ENCODE results near the gene USF3.
"Not testable (repeated sequence)": the region's sequence is repeated elsewhere in the genome, so short reads cannot be mapped to it uniquely, and the experiment has no call there.

The USF3 gene

DNA sequence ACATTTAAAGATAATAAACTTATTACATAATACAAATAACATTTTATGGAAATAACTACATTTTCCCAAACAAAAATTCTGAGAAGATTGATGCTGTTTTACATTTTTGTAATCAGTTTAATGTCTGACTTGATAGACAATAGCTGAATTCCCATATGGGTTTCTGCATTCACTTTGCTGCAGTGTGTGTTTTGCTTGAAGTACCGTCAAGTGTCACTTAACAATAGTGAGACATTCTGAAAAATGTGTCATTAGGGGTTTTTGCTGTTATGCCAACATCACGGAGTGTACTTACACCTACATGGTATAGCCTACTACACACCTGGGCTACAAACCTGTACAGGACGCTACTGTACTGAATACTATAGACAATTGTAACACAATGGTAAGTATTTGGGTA is 57.5 kb downstream of the USF3 start:
- Histone ChIP-seq H3K36me3 (ENCODE audit: control insufficient read depth, insufficient read depth, low read length) (no peaks in the 10 kb centered on the region), H3K27me3 (ENCODE audit: control insufficient read depth, insufficient read depth, low read length) (no peaks in the 10 kb centered on the region), H3K4me3 (ENCODE audit: low read length) (no peak overlapping the region), H3K9ac (ENCODE audit: low read length) (no peak overlapping the region), H3K9me3 (ENCODE audit: control insufficient read depth, low read length) (no peaks in the 10 kb centered on the region), H3K4me1 (ENCODE audit: control insufficient read depth, insufficient read depth, low read length) (no peaks in the 10 kb centered on the region)

DNA sequence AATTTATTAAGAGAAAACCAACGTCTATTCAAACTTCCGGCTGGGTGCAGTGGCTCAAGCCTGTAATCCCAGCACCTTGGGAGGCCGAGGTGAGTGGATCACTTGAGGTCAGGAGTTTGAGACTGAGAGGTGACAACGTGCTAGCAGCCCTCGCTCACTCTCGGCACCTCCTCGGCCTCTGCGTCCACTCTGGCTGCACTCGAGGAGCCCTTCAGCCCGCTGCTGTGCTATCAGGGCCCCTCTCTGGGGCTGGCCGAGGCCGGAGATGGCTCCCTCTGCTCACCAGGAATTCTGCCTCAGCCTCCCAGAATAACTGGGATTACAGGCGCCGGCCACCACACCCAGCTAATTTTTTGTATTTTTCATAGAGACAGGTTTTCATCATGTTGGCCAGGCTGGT is 58.7 kb downstream of the USF3 start:
- H3K36me3 ChIP-seq (ENCODE audit: control insufficient read depth, insufficient read depth, low read length), result no peaks in the 10 kb centered on the region

DNA sequence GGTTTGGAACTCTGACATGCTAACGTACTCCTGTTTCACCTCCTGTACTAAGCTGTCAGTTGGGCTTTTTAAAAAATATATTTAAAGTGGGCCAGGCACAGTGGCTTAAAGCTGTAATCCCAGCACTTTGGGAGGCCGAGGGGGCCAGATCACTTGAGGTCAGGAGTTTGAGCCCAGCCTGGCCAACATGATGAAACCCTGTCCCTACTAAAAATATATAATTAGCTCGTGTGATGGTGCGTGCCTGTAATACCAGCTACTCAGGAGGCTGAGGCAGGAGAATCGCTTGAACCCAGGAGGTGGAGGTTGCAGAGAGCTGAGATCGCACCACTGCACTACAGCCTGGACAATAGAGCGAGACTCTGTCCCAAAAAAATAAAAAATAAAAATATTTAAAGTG is 60.4 kb downstream of the USF3 start:
- not testable (repeated sequence) for H3K36me3 ChIP-seq (ENCODE audit: control insufficient read depth, insufficient read depth, low read length); H3K9me3 ChIP-seq (ENCODE audit: control insufficient read depth, low read length); H3K4me1 ChIP-seq (ENCODE audit: control insufficient read depth, insufficient read depth, low read length); H3K9ac ChIP-seq (ENCODE audit: low read length); H3K27me3 ChIP-seq (ENCODE audit: control insufficient read depth, insufficient read depth, low read length); H3K4me3 ChIP-seq (ENCODE audit: low read length)

More for the DNA sequence above, 58.7 kb downstream of the USF3 start:
- H3K27me3 ChIP-seq (ENCODE audit: control insufficient read depth, insufficient read depth, low read length), result no peaks in the 10 kb centered on the region
- no peaks in the 10 kb centered on the region for H3K4me1 ChIP-seq (ENCODE audit: control insufficient read depth, insufficient read depth, low read length)
- no peak overlapping the region for H3K9ac ChIP-seq (ENCODE audit: low read length)
- no peaks in the 10 kb centered on the region for H3K9me3 ChIP-seq (ENCODE audit: control insufficient read depth, low read length)
- no peak overlapping the region for H3K4me3 ChIP-seq (ENCODE audit: low read length)

DNA sequence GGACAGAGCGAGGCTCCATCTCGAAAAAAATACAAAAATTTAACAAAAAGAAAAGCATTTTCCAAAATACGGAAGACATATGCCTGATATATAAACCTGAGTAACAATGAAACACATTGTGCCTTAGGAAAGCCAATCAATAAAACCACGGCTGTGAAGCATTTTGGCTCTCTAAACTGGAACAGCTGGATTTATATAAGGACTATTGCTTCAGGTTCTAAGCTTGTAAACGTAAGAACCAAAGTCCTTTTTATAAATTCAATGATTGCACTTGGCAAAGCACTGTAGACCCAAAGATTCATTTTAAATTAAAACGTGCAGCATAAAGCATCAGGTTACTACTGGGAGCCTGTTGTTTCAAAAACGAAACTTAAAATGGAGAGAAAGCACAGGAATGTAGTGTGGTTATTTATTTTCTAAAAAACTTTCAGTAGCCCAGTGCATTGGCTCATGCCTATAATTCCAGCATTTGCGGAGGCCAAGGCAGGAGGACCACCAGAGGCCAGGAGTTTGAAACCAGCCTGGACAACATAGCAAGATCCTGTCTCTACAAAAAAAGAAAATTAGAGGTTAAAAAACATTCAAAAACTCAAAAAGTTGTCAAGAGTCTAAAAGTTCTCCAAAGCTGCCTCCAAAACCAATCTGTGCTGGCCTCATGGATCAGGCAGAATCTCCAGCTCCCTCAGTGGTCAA is 61.5 kb downstream of the USF3 start:
- Histone ChIP-seq H3K4me1 (ENCODE audit: control insufficient read depth, insufficient read depth, low read length) (no peaks in the 10 kb centered on the region), H3K27me3 (ENCODE audit: control insufficient read depth, insufficient read depth, low read length) (no peaks in the 10 kb centered on the region), H3K9ac (ENCODE audit: low read length) (no peak overlapping the region), H3K36me3 (ENCODE audit: control insufficient read depth, insufficient read depth, low read length) (no peaks in the 10 kb centered on the region), H3K4me3 (ENCODE audit: low read length) (no peak overlapping the region), H3K9me3 (ENCODE audit: control insufficient read depth, low read length) (no peaks in the 10 kb centered on the region)

DNA sequence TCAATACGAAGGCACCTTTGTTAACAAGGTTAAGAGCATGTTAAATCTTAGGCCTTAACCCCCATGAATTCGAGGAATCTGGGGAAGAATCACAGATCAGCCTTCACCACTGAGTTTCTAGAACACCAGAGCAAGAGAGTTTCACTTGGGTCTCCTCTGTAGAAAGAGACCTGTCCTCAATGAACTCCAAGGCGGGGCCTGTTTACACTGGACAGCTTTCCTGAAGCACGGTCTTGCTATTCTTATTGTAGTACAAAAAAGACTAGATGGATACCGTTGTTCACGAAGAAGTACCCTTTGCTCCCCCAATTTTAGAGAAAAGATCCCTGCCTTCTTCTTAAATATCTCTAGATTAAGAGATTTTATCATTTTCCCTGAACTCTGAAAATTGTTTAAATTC is 64.9 kb downstream of the USF3 start:
- Histone ChIP-seq H3K9me3 (ENCODE audit: control insufficient read depth, low read length) (no peaks in the 10 kb centered on the region), H3K36me3 (ENCODE audit: control insufficient read depth, insufficient read depth, low read length) (no peaks in the 10 kb centered on the region), H3K27me3 (ENCODE audit: control insufficient read depth, insufficient read depth, low read length) (no peaks in the 10 kb centered on the region), H3K9ac (ENCODE audit: low read length) (no peak overlapping the region), H3K4me1 (ENCODE audit: control insufficient read depth, insufficient read depth, low read length) (no peaks in the 10 kb centered on the region), H3K4me3 (ENCODE audit: low read length) (no peak overlapping the region)

DNA sequence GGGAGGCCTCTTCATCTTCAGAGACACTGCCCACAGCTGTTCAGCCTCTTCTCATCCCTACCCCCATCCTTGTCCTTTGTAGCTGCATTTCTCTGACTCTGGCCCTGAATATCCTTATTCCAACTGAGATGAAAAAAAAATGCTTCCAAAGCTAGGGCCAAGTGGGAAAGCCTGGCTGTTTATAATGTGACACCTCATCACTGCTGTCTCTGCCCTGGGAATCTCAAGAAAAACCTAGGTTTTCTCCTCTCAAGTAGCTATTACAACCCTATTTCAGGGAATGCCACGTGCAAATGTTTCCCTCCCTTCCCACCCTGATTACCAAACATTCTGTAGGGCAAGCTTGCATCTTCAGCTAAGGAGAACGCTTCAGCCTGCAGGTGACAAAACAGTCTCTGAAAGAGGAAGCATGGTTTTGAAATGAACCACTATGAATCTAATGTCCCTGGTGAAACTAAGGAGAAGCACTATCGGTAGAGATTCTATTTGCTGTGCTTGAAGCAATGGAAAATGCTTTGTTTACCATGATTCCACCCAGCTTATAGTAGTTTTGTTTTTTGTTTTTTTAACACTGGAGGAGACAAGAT is 65.4 kb downstream of the USF3 start:
- no peak overlapping the region for H3K4me3 ChIP-seq (ENCODE audit: low read length)
- H3K36me3 ChIP-seq (ENCODE audit: control insufficient read depth, insufficient read depth, low read length), result no peaks in the 10 kb centered on the region
- no peaks in the 10 kb centered on the region for H3K9me3 ChIP-seq (ENCODE audit: control insufficient read depth, low read length)
- no peaks in the 10 kb centered on the region for H3K27me3 ChIP-seq (ENCODE audit: control insufficient read depth, insufficient read depth, low read length)
- no peaks in the 10 kb centered on the region for H3K4me1 ChIP-seq (ENCODE audit: control insufficient read depth, insufficient read depth, low read length)
- H3K9ac ChIP-seq (ENCODE audit: low read length), result no peak overlapping the region

DNA sequence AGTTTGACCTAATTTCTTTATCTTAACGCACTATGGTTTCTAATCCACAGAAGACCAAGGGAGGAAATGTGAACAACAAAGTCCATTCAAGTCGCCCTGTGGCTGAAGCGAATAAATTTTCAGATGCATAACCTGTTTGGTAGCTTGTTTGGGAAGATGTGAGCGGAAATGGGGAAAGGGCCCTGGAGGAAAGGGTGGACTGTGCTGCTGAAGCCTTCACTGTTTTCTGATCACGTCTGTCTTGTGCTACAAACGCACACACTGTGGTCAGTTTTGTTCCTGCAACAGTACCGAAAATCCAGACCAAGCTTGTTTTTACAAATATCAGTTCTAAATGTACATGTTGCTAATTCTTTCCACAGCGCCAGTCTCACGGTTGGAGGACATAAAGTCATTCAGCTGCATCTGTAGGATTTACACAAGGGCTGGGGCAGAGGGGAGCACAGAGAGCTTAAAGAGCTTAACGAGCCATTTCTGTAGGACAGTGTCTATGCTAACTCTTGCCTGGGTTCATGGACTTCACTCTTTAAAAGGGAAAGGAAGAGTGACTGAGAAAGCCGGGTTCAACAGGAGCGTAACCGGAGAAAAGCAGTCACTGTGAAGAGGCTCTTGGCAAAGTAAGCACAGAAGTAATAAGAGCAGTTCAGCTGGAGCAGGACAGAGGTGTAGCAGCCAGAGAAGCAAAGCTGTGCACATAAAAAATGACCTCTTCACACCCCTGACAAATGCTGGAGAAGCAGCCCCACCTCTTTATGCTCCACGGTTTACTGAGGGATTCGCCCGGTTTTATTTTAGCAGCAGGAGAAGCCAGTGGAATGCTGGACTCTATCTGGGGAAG is 66.6 kb downstream of the USF3 start:
- no peaks in the 10 kb centered on the region for H3K9me3 ChIP-seq (ENCODE audit: control insufficient read depth, low read length)
- H3K27me3 ChIP-seq (ENCODE audit: control insufficient read depth, insufficient read depth, low read length), result no peaks in the 10 kb centered on the region
- no peaks in the 10 kb centered on the region for H3K36me3 ChIP-seq (ENCODE audit: control insufficient read depth, insufficient read depth, low read length)
- no peak overlapping the region for H3K4me3 ChIP-seq (ENCODE audit: low read length)
- no peaks in the 10 kb centered on the region for H3K4me1 ChIP-seq (ENCODE audit: control insufficient read depth, insufficient read depth, low read length)
- no peak overlapping the region for H3K9ac ChIP-seq (ENCODE audit: low read length)

DNA sequence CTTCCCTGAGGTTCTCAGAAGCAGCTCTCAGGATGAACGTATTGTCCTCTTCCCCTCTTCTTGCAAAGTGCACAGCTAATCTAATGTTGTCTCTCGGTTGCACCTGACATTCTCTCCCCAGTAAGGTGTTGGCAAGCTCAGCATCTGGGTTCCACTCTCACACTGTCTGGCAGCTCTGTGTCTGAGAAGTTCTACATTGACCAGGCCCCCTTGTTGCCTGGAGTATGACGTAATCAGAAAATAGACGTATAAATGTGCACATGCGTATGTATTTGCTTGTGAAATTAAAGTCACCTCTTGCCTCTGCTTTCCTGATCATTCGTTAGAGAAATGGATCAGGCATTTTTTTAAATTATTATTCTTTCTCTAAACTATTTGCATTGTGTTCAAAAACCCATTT is 67.7 kb downstream of the USF3 start:
- Histone ChIP-seq H3K4me1 (ENCODE audit: control insufficient read depth, insufficient read depth, low read length) (no peaks in the 10 kb centered on the region), H3K9ac (ENCODE audit: low read length) (no peak overlapping the region), H3K36me3 (ENCODE audit: control insufficient read depth, insufficient read depth, low read length) (no peaks in the 10 kb centered on the region), H3K27me3 (ENCODE audit: control insufficient read depth, insufficient read depth, low read length) (no peaks in the 10 kb centered on the region), H3K9me3 (ENCODE audit: control insufficient read depth, low read length) (no peaks in the 10 kb centered on the region), H3K4me3 (ENCODE audit: low read length) (no peak overlapping the region)

DNA sequence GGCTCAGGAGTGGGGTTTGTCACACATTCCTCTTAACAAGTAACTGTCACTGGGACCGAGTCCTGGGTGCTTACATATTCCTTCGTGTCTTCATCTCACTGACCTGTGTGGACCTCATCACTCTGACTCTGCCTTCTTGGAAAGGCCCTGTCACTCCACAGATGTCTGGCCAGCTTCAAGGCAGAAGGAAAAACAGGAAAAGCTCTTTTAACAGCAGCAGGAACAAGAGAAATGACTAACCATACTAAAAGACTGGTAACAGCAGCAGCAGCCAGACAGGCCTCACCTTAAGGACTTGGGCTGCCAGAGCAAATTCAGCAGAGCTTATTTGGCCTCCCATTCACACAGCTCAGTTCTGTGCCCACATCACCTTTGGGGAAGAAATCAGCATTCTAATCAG is 68.1 kb downstream of the USF3 start:
- H3K27me3 ChIP-seq (ENCODE audit: control insufficient read depth, insufficient read depth, low read length), result no peaks in the 10 kb centered on the region
- no peak overlapping the region for H3K9ac ChIP-seq (ENCODE audit: low read length)
- no peaks in the 10 kb centered on the region for H3K9me3 ChIP-seq (ENCODE audit: control insufficient read depth, low read length)

DNA sequence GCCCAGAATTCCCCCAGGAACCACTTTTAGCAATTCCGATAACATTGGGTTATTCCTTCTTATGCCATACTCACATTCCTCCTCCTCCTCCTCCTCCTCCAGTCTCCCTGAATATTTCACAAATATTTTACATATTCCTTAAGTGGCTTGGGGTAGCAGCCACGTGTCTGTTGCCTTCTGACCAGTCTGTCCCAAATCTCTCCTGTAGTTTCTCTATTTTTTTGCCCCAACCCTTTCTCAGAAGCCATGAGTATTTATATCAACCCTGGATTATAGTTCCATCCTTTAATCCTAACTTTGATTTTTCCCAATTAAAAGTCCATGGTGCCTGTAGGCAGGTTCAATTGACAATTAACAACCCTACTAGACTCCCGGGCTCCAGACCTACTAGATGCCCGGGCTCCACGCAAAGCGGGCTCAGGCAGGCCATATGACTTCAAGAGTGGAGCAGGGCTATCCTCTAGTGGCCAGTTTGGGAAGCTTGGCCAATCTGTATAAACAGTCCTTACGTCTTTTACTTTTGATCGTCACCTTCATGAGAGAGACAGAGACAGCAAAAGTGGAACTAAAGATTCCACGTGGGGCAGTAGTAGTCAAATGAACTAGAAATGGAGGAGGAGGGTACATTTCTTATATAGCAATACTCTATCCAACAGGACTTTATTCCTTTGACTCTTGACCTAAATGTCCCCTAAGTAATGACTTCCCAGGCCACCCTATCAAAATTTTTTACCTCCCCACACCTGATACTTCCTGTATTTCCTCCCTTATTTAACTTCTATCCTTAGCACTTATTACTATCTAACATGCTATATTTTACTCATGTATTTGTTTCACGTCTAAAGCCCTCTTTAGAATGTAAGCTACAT is 69.7 kb downstream of the USF3 start:
- no peaks in the 10 kb centered on the region for H3K27me3 ChIP-seq (ENCODE audit: control insufficient read depth, insufficient read depth, low read length)
- H3K36me3 ChIP-seq (ENCODE audit: control insufficient read depth, insufficient read depth, low read length), result no peaks in the 10 kb centered on the region
- H3K9me3 ChIP-seq (ENCODE audit: control insufficient read depth, low read length), result no peaks in the 10 kb centered on the region
- H3K4me3 ChIP-seq (ENCODE audit: low read length), result no peak overlapping the region
- H3K4me1 ChIP-seq (ENCODE audit: control insufficient read depth, insufficient read depth, low read length), result no peaks in the 10 kb centered on the region
- no peak overlapping the region for H3K9ac ChIP-seq (ENCODE audit: low read length)

More for the DNA sequence above, 68.1 kb downstream of the USF3 start:
- no peak overlapping the region for H3K4me3 ChIP-seq (ENCODE audit: low read length)
- no peaks in the 10 kb centered on the region for H3K4me1 ChIP-seq (ENCODE audit: control insufficient read depth, insufficient read depth, low read length)
- H3K36me3 ChIP-seq (ENCODE audit: control insufficient read depth, insufficient read depth, low read length), result no peaks in the 10 kb centered on the region

DNA sequence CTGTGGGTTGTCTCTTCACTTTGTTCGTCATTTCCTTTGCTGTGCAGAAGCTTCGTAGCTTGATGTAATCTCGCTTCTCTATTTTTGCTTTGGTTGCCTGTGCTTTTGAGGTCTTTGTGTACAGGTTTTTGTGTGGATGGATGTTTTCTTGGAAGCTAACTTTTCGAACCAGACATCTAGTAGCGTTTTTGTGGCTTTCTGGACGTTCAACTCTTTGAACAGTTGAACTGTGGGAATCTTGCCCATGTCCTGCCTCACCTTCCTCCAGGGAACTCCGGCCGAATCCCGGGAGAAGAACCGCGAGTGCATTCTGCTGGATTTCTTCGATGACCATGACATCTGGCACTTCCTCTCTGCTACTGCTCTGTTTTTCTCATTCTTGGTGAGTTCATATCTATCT is 70.6 kb downstream of the USF3 start:
- Histone ChIP-seq H3K4me3 (ENCODE audit: low read length) (no peak overlapping the region), H3K9ac (ENCODE audit: low read length) (no peak overlapping the region), H3K4me1 (ENCODE audit: control insufficient read depth, insufficient read depth, low read length) (no peaks in the 10 kb centered on the region), H3K36me3 (ENCODE audit: control insufficient read depth, insufficient read depth, low read length) (no peaks in the 10 kb centered on the region), H3K27me3 (ENCODE audit: control insufficient read depth, insufficient read depth, low read length) (no peaks in the 10 kb centered on the region), H3K9me3 (ENCODE audit: control insufficient read depth, low read length) (no peaks in the 10 kb centered on the region)

Measured in mucosa of stomach (tissue), 1 donor.